ENCODE results near the gene CYP46A1.

Gene CYP46A1

GRCh38 chr14:99716091-99716849 is 32.2 kb downstream of the CYP46A1 start:
- Histone ChIP-seq H3K27ac (ENCODE audit: low read length) (no peak overlapping the region), H3K27me3 (ENCODE audit: control insufficient read depth, insufficient read depth, low read length) (no peaks in the 10 kb centered on the region), H3K9me3 (ENCODE audit: control insufficient read depth, insufficient read depth, low read length) (no peaks in the 10 kb centered on the region), H3K4me1 (ENCODE audit: control insufficient read depth, insufficient read depth, low read length) (0 out of 2 replicates have a peak, but pooled peaks cover 3% of the 10 kb centered on the region), H3K36me3 (ENCODE audit: control insufficient read depth, insufficient read depth, low read length) (no peaks in the 10 kb centered on the region), H3K4me3 (ENCODE audit: low read length) (no peak overlapping the region)
- no CpG with 5 or more reads among the region's 10 CpGs for WGBS (ENCODE audit: insufficient coverage, insufficient read length)
- no peak for DNase-seq (ENCODE audit: low read depth, low spot score)

- DNase-seq (ENCODE audit: low read depth, low spot score), result no peak
- WGBS (ENCODE audit: insufficient coverage, insufficient read length), result no CpG with 5 or more reads among the region's 14 CpGs
- H3K27ac ChIP-seq (ENCODE audit: low read length), result no peak overlapping the region
- 0 out of 2 replicates have a peak, but pooled peaks cover 3% of the 10 kb centered on the region for H3K4me1 ChIP-seq (ENCODE audit: control insufficient read depth, insufficient read depth, low read length)
- no peaks in the 10 kb centered on the region for H3K9me3 ChIP-seq (ENCODE audit: control insufficient read depth, insufficient read depth, low read length)
- no peaks in the 10 kb centered on the region for H3K36me3 ChIP-seq (ENCODE audit: control insufficient read depth, insufficient read depth, low read length)
- H3K4me3 ChIP-seq (ENCODE audit: low read length), result no peak overlapping the region
- H3K27me3 ChIP-seq (ENCODE audit: control insufficient read depth, insufficient read depth, low read length), result no peaks in the 10 kb centered on the region
These were observed 33.0 kb downstream of the CYP46A1 start for GRCh38 chr14:99716850-99717681.

DNA sequence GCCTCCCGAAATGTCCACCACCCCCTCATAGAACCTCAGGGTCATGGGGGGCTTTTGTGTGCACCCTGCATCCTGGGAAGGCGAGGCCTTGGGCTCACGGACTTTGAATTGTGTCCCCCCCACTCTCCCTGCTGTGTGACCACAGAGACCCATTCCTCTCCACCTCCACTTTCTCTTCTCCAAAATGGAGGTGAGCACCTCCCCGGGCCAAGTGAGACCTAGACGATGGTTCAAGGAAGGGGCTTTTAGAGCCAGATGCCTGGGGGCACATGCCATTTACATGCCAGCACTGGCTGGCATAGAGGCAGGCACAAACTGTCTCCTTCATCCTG is 33.5 kb downstream of the CYP46A1 start:
- Histone ChIP-seq H3K27me3 (ENCODE audit: control insufficient read depth, insufficient read depth, low read length) (no peaks in the 10 kb centered on the region), H3K9me3 (ENCODE audit: control insufficient read depth, insufficient read depth, low read length) (no peaks in the 10 kb centered on the region), H3K4me3 (ENCODE audit: low read length) (no peak overlapping the region), H3K27ac (ENCODE audit: low read length) (no peak overlapping the region), H3K4me1 (ENCODE audit: control insufficient read depth, insufficient read depth, low read length) (0 out of 2 replicates have a peak, but pooled peaks cover 3% of the 10 kb centered on the region), H3K36me3 (ENCODE audit: control insufficient read depth, insufficient read depth, low read length) (no peaks in the 10 kb centered on the region)
- no CpG with 5 or more reads among the region's 5 CpGs for WGBS (ENCODE audit: insufficient coverage, insufficient read length)
- DNase-seq (ENCODE audit: low read depth, low spot score), result no peak

- Histone ChIP-seq H3K27me3 (ENCODE audit: control insufficient read depth, insufficient read depth, low read length) (no peaks in the 10 kb centered on the region), H3K4me1 (ENCODE audit: control insufficient read depth, insufficient read depth, low read length) (0 out of 2 replicates have a peak, but pooled peaks cover 3% of the 10 kb centered on the region), H3K36me3 (ENCODE audit: control insufficient read depth, insufficient read depth, low read length) (no peaks in the 10 kb centered on the region), H3K9me3 (ENCODE audit: control insufficient read depth, insufficient read depth, low read length) (no peaks in the 10 kb centered on the region), H3K27ac (ENCODE audit: low read length) (no peak overlapping the region), H3K4me3 (ENCODE audit: low read length) (no peak overlapping the region)
- DNase-seq (ENCODE audit: low read depth, low spot score), result no peak
- no CpG with 5 or more reads among the region's 14 CpGs for WGBS (ENCODE audit: insufficient coverage, insufficient read length)
These were observed 34.1 kb downstream of the CYP46A1 start for GRCh38 chr14:99718031-99718810.

DNA sequence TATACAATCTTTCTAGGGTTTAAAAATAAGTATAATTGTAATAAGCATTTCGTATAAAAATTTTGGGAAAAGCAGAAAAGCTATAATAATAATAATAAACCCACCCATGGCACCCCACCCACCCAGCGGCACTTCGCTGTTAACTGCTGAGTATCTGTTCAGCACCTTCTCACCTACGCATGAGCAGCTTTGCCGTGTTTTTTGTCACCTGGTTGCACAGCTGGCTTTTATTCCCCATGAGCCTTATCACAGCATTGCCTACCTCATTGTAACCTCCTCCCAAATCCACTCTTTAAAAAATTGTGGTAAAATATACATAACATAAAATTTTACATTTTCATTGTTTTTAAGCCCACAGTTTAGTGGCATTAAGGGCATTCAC is 34.7 kb downstream of the CYP46A1 start:
- Histone ChIP-seq H3K36me3 (ENCODE audit: control insufficient read depth, insufficient read depth, low read length) (no peaks in the 10 kb centered on the region), H3K4me1 (ENCODE audit: control insufficient read depth, insufficient read depth, low read length) (0 out of 2 replicates have a peak, but pooled peaks cover 3% of the 10 kb centered on the region), H3K27me3 (ENCODE audit: control insufficient read depth, insufficient read depth, low read length) (no peaks in the 10 kb centered on the region), H3K27ac (ENCODE audit: low read length) (no peak overlapping the region), H3K4me3 (ENCODE audit: low read length) (no peak overlapping the region), H3K9me3 (ENCODE audit: control insufficient read depth, insufficient read depth, low read length) (no peaks in the 10 kb centered on the region)
- no peak for DNase-seq (ENCODE audit: low read depth, low spot score)
- WGBS (ENCODE audit: insufficient coverage, insufficient read length), result no CpG with 5 or more reads among the region's 5 CpGs

DNA sequence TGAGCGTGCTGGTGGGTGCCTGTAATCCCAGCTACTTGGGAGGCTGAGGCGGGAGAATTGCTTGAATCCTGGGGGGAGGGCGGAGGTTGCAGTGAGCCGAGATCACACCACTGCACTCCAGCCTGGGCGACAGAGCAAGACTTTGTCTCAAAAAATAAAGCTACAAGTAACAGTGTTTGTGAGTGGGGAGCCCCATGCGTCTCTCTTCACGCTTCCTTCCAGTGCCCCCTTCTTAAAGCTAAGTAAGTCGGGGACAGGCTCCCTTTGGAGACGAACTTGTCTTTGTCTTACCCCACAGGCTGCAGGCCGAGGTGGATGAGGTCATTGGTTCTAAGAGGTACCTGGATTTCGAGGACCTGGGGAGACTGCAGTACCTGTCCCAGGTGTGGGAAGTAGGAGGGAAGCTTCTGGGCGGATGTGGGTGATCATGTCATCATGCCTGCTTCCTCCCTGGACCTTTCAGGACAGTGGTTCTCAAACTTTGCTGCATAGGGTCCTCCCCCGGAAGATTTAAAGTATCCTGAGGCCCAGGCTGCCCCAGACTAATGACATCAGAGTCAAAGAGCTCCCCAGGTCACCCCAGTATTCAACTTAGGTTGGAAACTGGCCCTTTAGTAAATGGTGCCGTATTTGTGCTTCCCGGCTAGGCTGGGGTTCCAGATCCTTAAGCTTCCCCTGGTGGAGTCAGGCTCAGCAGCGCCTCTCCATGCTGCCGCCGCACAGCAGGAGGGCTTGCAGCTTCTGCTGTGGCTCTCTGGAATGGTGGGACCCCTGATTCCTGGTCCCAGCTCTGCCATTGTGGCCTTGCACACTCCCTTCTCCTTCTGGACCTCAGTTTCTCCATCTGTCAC is 37.1 kb downstream of the CYP46A1 start:
- H3K27ac ChIP-seq (ENCODE audit: low read length), result no peak overlapping the region
- no CpG with 5 or more reads among the region's 18 CpGs for WGBS (ENCODE audit: insufficient coverage, insufficient read length)
- H3K27me3 ChIP-seq (ENCODE audit: control insufficient read depth, insufficient read depth, low read length), result no peaks in the 10 kb centered on the region
- H3K9me3 ChIP-seq (ENCODE audit: control insufficient read depth, insufficient read depth, low read length), result no peaks in the 10 kb centered on the region
- H3K4me3 ChIP-seq (ENCODE audit: low read length), result no peak overlapping the region
- no peaks in the 10 kb centered on the region for H3K36me3 ChIP-seq (ENCODE audit: control insufficient read depth, insufficient read depth, low read length)
- DNase-seq (ENCODE audit: low read depth, low spot score), result no peak
- H3K4me1 ChIP-seq (ENCODE audit: control insufficient read depth, insufficient read depth, low read length), result peaks cover 3% of the 10 kb centered on the region; the same call in 1 of the 2 replicates

- Histone ChIP-seq H3K9me3 (ENCODE audit: control insufficient read depth, insufficient read depth, low read length) (no peaks in the 10 kb centered on the region), H3K36me3 (ENCODE audit: control insufficient read depth, insufficient read depth, low read length) (no peaks in the 10 kb centered on the region; the same call in 1 of the 2 replicates), H3K27ac (ENCODE audit: low read length) (no peak overlapping the region), H3K4me3 (ENCODE audit: low read length) (no peak overlapping the region), H3K27me3 (ENCODE audit: control insufficient read depth, insufficient read depth, low read length) (no peaks in the 10 kb centered on the region), H3K4me1 (ENCODE audit: control insufficient read depth, insufficient read depth, low read length) (peaks cover 3% of the 10 kb centered on the region; the same call in 1 of the 2 replicates)
- no CpG with 5 or more reads among the region's 12 CpGs for WGBS (ENCODE audit: insufficient coverage, insufficient read length)
- no peak for DNase-seq (ENCODE audit: low read depth, low spot score)
These were observed 37.9 kb downstream of the CYP46A1 start for GRCh38 chr14:99721792-99722516.

- no peak overlapping the region for H3K4me3 ChIP-seq (ENCODE audit: low read length)
- whole genome bisulfite sequencing (ENCODE audit: insufficient coverage, insufficient read length), result no CpG with 5 or more reads among the region's 9 CpGs
- H3K36me3 ChIP-seq (ENCODE audit: control insufficient read depth, insufficient read depth, low read length), result no peaks in the 10 kb centered on the region; the same call in 1 of the 2 replicates
- no peaks in the 10 kb centered on the region for H3K9me3 ChIP-seq (ENCODE audit: control insufficient read depth, insufficient read depth, low read length)
- H3K4me1 ChIP-seq (ENCODE audit: control insufficient read depth, insufficient read depth, low read length), result peaks cover 3% of the 10 kb centered on the region; the same call in 1 of the 2 replicates
- DNase-seq (ENCODE audit: low read depth, low spot score), result no peak
- H3K27me3 ChIP-seq (ENCODE audit: control insufficient read depth, insufficient read depth, low read length), result no peaks in the 10 kb centered on the region
- H3K27ac ChIP-seq (ENCODE audit: low read length), result no peak overlapping the region
These were observed 38.6 kb downstream of the CYP46A1 start for GRCh38 chr14:99722741-99723140.

DNA sequence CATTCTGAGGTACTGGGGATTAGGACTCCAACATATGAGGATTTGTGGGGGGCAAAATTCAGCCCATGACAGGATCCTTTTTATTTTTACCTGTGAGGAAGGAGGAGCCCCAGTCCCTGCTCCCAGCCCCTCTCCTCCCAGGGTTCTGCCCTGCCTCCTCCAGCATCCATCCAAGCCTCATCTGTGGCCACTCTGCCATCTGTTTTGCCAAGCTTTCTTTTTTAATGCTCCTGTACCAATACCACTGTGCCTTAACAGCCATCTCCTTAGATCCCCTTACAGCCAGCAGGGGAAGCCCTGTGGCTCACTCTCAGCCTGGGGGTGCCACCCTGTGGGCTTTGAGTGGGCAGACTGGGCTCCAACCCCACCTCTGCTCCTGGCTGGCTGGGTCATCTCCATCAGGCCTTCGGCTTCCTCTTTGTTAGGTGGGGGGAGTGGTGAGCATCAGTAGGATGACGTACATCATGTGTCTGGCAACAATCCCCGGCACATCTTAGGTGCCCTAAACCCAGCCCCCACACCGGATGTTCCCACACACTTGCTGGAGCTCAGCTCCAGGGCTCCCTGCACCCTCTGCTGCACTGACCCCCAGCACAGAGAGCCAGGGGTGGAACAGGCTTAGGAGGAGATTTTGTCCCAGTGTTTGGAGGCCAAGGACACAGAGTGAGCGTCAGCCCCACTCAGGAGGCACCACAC is 40.2 kb downstream of the CYP46A1 start:
- Histone ChIP-seq H3K4me1 (ENCODE audit: control insufficient read depth, insufficient read depth, low read length) (peaks cover 1% of the 10 kb centered on the region; the same call in 1 of the 2 replicates), H3K36me3 (ENCODE audit: control insufficient read depth, insufficient read depth, low read length) (no peaks in the 10 kb centered on the region; the same call in 1 of the 2 replicates), H3K4me3 (ENCODE audit: low read length) (no peak overlapping the region), H3K9me3 (ENCODE audit: control insufficient read depth, insufficient read depth, low read length) (no peaks in the 10 kb centered on the region), H3K27me3 (ENCODE audit: control insufficient read depth, insufficient read depth, low read length) (no peaks in the 10 kb centered on the region), H3K27ac (ENCODE audit: low read length) (no peak overlapping the region)
- no peak for DNase-seq (ENCODE audit: low read depth, low spot score)
- WGBS (ENCODE audit: insufficient coverage, insufficient read length), result no CpG with 5 or more reads among the region's 5 CpGs
